ENCODE results near the gene DCST2. TPM values are rescaled to one million over a fixed set of nuclear protein-coding genes. Genes with fewer than 3 reads are reported as not detected.

Gene DCST2
- polyA plus RNA-seq, 3 donors, result 2.6 TPM; not detected in 2

DNA sequence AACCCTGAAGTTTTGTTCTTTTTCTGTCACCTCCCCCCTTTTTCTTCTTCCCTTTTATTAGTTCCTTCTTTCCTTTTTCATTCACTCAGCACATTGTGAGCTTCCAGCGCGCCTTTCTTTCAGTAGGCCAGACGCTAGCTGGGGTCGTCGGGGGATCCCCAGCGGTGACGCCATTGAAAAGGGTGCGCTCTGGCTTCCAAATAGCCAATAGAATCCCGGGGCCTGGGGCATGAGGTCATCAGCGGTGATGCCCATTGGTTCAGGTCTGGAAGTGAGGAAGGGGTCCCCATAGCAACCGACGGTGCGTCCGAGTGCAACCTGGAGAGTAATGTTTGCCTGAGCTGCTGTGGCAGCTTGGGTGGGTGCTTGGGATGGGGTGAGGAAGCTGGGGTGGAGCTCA lies 38.1 kb upstream of the DCST2 start:
- Mint-ChIP-seq H3K27ac (peak overlapping the region in 3 of 7 donors; percentile 55 to 81 (median 69)), H3K4me3 (peak overlapping the region; percentile 60 to 90), H3K36me3 (peaks cover 26 to 29% of the 10 kb centered on the region in 2 donors), H3K9me3 (peaks cover 0 to 2% (median 0%) of the 10 kb centered on the region in 7 donors), H3K27me3 (ENCODE audit: low read depth in 3 of 3) (peaks cover 9 to 24% (median 18%) of the 10 kb centered on the region in 3 donors), H3K4me1 (peaks cover 27% of the 10 kb centered on the region)
- 62% methylated on average over 11 of the region's 14 CpGs for WGBS (ENCODE audit: insufficient coverage)
- Histone ChIP-seq H3K79me2 (ENCODE audit: insufficient read depth, low read length) (no peaks in the 10 kb centered on the region), H3K36me3 (replicated peaks in 1 of 2; ENCODE audit: control insufficient read depth in 1 of 2, insufficient read depth in 2 of 2, low read length in 2 of 2) (peaks cover 3 to 26% of the 10 kb centered on the region in 2 donors), H3K9me3 (replicated peaks in 1 of 2; ENCODE audit: control insufficient read depth in 1 of 2, insufficient read depth in 1 of 2, low read length in 2 of 2) (no peaks in the 10 kb centered on the region), H3K27ac (ENCODE audit: low read depth in 1 of 2, low read length in 2 of 2) (no peak overlapping the region), H3K4me3 (replicated peaks in 1 of 3; ENCODE audit: low read depth in 2 of 3, low read length in 3 of 3) (peak overlapping the region in 1 of 3 experiments; percentile 75), H3K4me2 (replicated peaks; ENCODE audit: extremely low read depth, low read length, poor library complexity, severe bottlenecking) (peak overlapping the region; percentile 95), H3K4me1 (ENCODE audit: control insufficient read depth in 1 of 2, insufficient read depth in 2 of 2, low read length in 2 of 2) (peaks cover 27 to 34% of the 10 kb centered on the region in 2 donors), H3K9ac (ENCODE audit: insufficient read depth, low read length, poor library complexity, severe bottlenecking) (peak overlapping the region; percentile 40), H3K27me3 (ENCODE audit: control insufficient read depth in 2 of 2, insufficient read depth in 2 of 2, low read length in 2 of 2) (peaks cover 0 to 19% of the 10 kb centered on the region in 2 donors), H4K20me1 (ENCODE audit: insufficient read depth, low read length) (peaks cover 14% of the 10 kb centered on the region), H2AFZ (ENCODE audit: insufficient read depth, low read depth, low read length, poor library complexity, severe bottlenecking) (peak overlapping the region; percentile 78)
- TF ChIP-seq, protein P1, sequence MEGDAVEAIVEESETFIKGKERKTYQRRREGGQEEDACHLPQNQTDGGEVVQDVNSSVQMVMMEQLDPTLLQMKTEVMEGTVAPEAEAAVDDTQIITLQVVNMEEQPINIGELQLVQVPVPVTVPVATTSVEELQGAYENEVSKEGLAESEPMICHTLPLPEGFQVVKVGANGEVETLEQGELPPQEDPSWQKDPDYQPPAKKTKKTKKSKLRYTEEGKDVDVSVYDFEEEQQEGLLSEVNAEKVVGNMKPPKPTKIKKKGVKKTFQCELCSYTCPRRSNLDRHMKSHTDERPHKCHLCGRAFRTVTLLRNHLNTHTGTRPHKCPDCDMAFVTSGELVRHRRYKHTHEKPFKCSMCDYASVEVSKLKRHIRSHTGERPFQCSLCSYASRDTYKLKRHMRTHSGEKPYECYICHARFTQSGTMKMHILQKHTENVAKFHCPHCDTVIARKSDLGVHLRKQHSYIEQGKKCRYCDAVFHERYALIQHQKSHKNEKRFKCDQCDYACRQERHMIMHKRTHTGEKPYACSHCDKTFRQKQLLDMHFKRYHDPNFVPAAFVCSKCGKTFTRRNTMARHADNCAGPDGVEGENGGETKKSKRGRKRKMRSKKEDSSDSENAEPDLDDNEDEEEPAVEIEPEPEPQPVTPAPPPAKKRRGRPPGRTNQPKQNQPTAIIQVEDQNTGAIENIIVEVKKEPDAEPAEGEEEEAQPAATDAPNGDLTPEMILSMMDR (IDR thresholded peaks at IDR 0.05), result no peak
- intact Hi-C loops (cut with micrococcal nuclease), result no loop called here
- no peak for DNase-seq

DNA sequence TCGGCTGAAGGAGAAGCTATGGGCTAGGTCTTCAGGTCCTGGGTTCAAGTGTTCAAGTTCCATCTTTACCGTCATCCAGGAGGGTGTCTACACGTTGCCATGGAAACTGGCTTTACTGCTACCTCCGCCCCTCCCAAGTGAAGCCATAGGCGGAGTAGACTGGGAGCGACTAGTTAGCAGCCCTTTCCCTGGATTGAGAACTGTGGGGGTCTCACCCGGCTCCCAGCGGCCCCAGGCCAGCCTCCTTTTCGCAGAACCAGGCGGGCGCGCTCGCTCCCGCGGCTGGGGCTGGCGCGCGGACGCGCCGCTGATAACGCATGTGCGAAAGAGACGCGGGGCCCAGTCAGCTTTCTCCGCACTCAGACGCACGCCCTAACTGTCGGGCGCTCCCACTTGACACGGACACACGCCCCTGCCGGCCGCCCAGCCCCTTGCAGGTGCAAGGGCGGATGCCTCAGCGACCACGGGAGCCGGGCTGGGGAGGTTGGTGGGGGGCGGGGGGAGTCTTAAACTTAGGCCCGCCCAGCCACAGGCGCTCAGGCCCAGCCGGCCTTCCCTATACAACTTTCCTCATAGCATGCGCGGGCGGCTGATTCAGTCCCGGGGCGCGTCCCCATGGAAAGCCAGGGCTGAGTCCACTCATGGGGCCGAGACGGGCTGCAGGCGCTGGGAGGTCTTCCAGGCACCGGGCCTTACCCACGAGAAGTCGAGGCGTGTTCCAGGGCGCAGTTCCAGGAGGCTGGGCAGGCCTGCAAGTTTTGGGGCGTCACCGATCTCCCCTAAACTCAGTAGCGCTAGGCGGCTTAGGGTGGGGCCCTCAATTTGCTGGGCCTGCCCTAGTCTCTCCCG lies 37.4 kb upstream of the DCST2 start:
- Histone ChIP-seq H3K79me2 (ENCODE audit: insufficient read depth, low read length) (no peaks in the 10 kb centered on the region), H3K36me3 (replicated peaks in 1 of 2; ENCODE audit: control insufficient read depth in 1 of 2, insufficient read depth in 2 of 2, low read length in 2 of 2) (peaks cover 5 to 32% of the 10 kb centered on the region in 2 donors), H3K4me3 (replicated peaks in 1 of 3; ENCODE audit: low read depth in 2 of 3, low read length in 3 of 3) (peak overlapping the region; percentile 15 to 75 (median 36)), H3K4me2 (replicated peaks; ENCODE audit: extremely low read depth, low read length, poor library complexity, severe bottlenecking) (peak overlapping the region; percentile 95), H4K20me1 (ENCODE audit: insufficient read depth, low read length) (peaks cover 21% of the 10 kb centered on the region), H3K4me1 (ENCODE audit: control insufficient read depth in 1 of 2, insufficient read depth in 2 of 2, low read length in 2 of 2) (peaks cover 27 to 34% of the 10 kb centered on the region in 2 donors), H3K9me3 (replicated peaks in 1 of 2; ENCODE audit: control insufficient read depth in 1 of 2, insufficient read depth in 1 of 2, low read length in 2 of 2) (no peaks in the 10 kb centered on the region), H3K27ac (ENCODE audit: low read depth in 1 of 2, low read length in 2 of 2) (no peak overlapping the region), H3K27me3 (ENCODE audit: control insufficient read depth in 2 of 2, insufficient read depth in 2 of 2, low read length in 2 of 2) (peaks cover 0 to 15% of the 10 kb centered on the region in 2 donors), H2AFZ (ENCODE audit: insufficient read depth, low read depth, low read length, poor library complexity, severe bottlenecking) (peak overlapping the region; percentile 78), H3K9ac (ENCODE audit: insufficient read depth, low read length, poor library complexity, severe bottlenecking) (peak overlapping the region; percentile 40)
- peak overlapping the region in 2 of 7 donors; percentile 54 to 81 for H3K27ac Mint-ChIP-seq
- intact Hi-C loops (cut with micrococcal nuclease), result no loop called here
- H3K36me3 Mint-ChIP-seq, result peaks cover 34 to 36% of the 10 kb centered on the region in 2 donors
- peaks cover 27% of the 10 kb centered on the region for H3K4me1 Mint-ChIP-seq
- H3K4me3 Mint-ChIP-seq, result peak overlapping the region; percentile 60 to 90
- peaks cover 0 to 2% (median 0%) of the 10 kb centered on the region in 7 donors for H3K9me3 Mint-ChIP-seq
- 6% methylated on average over 54 of the region's 61 CpGs for WGBS (ENCODE audit: insufficient coverage)
- peaks cover 11 to 24% (median 18%) of the 10 kb centered on the region in 3 donors for H3K27me3 Mint-ChIP-seq (ENCODE audit: low read depth in 3 of 3)
- TF ChIP-seq, protein P1 (IDR thresholded peaks at IDR 0.05), result peak; percentile 62
- DNase-seq, result peak; percentile 64 to 79 (median 69)
